AG09309 (cell line): ENCODE data around the gene ABLIM2.

ENCODE experiments used
- DNase-seq: peaks from one replicate; pipeline ENCODE4 v3.0.0-alpha.2; 2010; ENCODE audit warnings: low read depth
- H3K4me3 ChIP-seq: 2 replicates; pipeline ENCODE4 v1.5.1; 2011; ENCODE audit warnings: mild to moderate bottlenecking, low read depth, low read length, moderate library complexity; ENCODE audit not compliant: control insufficient read depth
- CTCF ChIP-seq: IDR thresholded peaks from 2 replicates; pipeline ENCODE4 v1.5.1; 2011; ENCODE audit warnings: mild to moderate bottlenecking, low read depth, low read length, inconsistent platforms; ENCODE audit not compliant: insufficient read depth, control insufficient read depth; ENCODE audit errors: missing control alignments

Gene ABLIM2

DNA sequence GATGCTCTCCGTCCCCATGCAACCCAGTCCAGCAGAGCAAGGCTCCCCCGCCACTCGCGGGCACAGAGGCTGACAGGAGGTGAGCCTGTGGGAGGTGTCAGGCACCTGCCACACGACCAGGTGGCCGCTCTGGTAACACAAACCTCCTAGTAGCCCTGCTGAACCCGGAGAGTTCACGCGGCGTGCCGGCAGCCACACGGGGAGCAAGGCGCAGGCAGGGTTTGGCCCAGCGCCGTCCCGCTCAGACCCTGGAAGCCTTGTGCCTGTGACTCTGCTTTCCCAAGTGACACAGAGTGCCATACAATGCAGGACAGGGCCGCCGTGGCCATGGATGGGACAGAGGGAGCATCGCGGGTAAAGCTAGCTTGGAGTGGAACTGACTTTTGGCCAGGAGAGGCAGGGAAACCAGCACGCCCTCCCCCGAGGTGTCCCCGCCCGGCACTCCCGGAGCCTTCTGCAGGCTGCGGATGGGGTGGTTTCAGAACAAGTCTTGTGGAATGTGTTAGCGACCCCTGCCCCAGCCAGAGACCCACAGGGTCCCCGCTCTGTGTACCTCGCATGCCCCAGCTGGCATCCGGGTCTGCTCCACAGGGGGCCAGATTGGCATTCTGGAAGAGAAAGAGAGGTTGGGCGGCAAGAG is 174.2 kb downstream of the ABLIM2 start:
- no peak for TF ChIP-seq CTCF
- H3K4me3 ChIP-seq = no peak overlapping the region
- DNase-seq = no peak

GRCh38 chr4:7983296-7983695 is 175.3 kb downstream of the ABLIM2 start:
- DNase-seq = no peak
- TF ChIP-seq CTCF = no peak
- no peak overlapping the region for H3K4me3 ChIP-seq

- no peak overlapping the region for H3K4me3 ChIP-seq
- TF ChIP-seq CTCF = no peak
- no peak for DNase-seq
Measured at GRCh38 chr4:7981738-7982394, 176.7 kb downstream of the ABLIM2 start.

GRCh38 chr4:7980036-7980435 is 178.6 kb downstream of the ABLIM2 start:
- DNase-seq = no peak
- H3K4me3 ChIP-seq = no peak overlapping the region
- TF ChIP-seq CTCF = no peak

DNA sequence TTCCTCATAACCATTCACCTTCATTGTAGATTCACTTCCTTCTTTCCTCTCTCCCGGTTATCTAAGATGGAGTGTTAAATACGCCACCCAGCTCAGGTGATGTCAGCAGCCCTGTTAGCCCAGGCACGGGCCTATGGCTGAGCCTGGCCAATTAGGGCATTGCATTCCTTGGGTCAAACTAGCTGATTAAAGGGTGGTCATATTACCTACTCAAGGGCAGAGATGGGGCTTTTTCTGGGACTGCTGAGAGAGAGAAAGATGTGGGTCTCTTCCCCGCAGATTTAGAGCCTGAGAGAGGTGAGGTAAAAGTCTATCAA is 179.0 kb downstream of the ABLIM2 start:
- no peak for DNase-seq
- no peak for TF ChIP-seq CTCF
- H3K4me3 ChIP-seq = no peak overlapping the region

- no peak for DNase-seq
- TF ChIP-seq CTCF = no peak
- H3K4me3 ChIP-seq = no peak overlapping the region
Measured at GRCh38 chr4:7978907-7979651, 179.5 kb downstream of the ABLIM2 start.

DNA sequence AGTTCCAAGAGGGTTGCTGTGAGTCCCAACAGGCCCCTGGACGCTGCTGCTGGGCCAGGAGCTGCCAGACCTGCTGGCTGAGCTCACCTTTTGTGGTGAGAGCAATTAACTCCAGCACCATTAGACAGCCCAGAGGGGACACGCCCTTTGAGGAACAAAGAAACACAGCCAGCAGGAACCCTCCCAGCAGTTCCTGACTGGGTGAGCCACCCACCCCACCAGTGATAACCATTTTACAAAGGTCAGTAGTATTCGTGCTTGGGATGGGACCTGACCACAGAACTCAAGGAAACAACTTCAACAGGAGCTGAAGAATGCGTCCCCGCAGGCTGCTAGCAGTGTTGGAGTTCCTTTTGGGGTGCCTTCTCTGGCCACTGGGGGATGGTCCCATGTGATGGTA is 180.1 kb downstream of the ABLIM2 start:
- no peak for DNase-seq
- TF ChIP-seq CTCF = no peak
- no peak overlapping the region for H3K4me3 ChIP-seq
